AG09309 (cell line): Measurements from ENCODE around the gene HIPK1.

ENCODE experiments used
- DNase-seq: peaks from one replicate; pipeline ENCODE4 v3.0.0-alpha.2; 2010; ENCODE audit warnings: low read depth
- H3K4me3 ChIP-seq: 2 replicates; pipeline ENCODE4 v1.5.1; 2011; ENCODE audit warnings: mild to moderate bottlenecking, low read depth, low read length, moderate library complexity; ENCODE audit not compliant: control insufficient read depth
- CTCF ChIP-seq: IDR thresholded peaks from 2 replicates; pipeline ENCODE4 v1.5.1; 2011; ENCODE audit warnings: mild to moderate bottlenecking, low read depth, low read length, inconsistent platforms; ENCODE audit not compliant: insufficient read depth, control insufficient read depth; ENCODE audit errors: missing control alignments

HIPK1 gene

DNA sequence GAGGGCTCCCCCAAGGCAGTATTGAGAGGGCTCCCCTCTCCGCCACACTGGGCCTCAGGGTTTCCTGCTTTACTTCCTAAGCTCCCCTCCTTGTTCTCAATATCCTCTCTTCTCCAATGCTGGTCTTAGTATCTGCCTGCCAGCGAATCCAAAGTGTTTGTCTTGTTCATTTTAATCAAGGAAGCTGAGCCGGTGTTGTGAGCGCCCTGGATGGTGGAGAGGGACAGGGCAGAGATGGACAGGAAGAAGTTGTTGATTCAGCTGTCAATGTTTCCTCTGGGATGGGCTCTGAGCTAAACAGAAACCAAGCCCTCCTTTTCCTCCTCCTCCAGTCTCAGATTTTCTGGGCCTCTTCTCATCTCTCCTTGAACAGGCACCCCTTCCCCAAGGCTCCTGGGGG, 55.6 kb downstream of the HIPK1 start:
- TF ChIP-seq CTCF: no peak

GRCh38 chr1:113986802-113987201, 57.7 kb downstream of the HIPK1 start:
- no peak for TF ChIP-seq CTCF
- no peak for DNase-seq
- H3K4me3 ChIP-seq: no peak overlapping the region

More for the DNA sequence above, 55.6 kb downstream of the HIPK1 start:
- no peak for DNase-seq
- no peak overlapping the region for H3K4me3 ChIP-seq

DNA sequence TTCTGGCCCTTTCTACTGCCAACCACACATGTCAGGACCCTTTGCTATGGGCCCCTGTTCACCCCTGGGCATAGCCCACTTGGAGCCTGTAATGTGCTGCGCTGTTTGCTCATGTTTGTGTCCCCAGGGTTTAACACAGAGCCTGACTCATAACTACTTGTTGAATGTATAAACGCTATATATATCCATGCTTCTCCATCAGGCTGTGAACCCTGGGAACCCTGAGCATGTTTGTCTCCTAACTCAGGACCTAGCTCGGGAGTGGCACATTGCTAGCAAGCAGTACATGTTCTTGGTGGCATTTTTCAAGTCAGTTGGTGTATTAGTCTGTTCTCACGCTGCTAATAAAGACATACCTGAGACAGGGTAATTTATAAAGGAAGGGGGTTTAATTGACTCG, 58.1 kb downstream of the HIPK1 start:
- no peak for TF ChIP-seq CTCF

DNA sequence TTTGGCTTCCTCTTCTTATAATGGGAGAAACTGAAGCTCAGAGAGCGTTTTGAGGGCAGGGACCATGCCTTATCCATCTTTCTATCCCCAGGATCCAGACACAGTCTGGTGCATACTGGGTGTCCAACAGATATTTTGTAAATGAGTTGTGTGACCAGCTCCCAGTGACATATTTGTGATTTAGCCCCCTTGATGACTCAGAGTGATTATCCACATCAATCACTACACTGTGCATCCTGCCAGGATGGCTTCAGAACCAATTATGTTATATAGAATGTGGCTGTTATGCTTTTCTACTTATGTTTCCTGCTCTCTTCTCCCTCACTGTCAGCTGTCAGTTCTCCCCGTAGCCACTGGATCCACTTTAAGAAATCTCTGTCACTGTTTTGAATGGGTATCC, 61.4 kb downstream of the HIPK1 start:
- no peak overlapping the region for H3K4me3 ChIP-seq
- no peak for TF ChIP-seq CTCF
- DNase-seq: no peak

More for the DNA sequence above, 58.1 kb downstream of the HIPK1 start:
- DNase-seq: no peak
- H3K4me3 ChIP-seq: no peak overlapping the region

GRCh38 chr1:113990961-113991360, 61.8 kb downstream of the HIPK1 start:
- no peak for TF ChIP-seq CTCF
- H3K4me3 ChIP-seq: no peak overlapping the region
- DNase-seq: no peak

GRCh38 chr1:113991467-113991997, 62.4 kb downstream of the HIPK1 start:
- no peak overlapping the region for H3K4me3 ChIP-seq
- DNase-seq: no peak
- no peak for TF ChIP-seq CTCF

GRCh38 chr1:113993072-113993471, 63.9 kb downstream of the HIPK1 start:
- TF ChIP-seq CTCF: no peak
- DNase-seq: no peak
- no peak overlapping the region for H3K4me3 ChIP-seq
